GM19438 (cell line): ENCODE data around the gene YBEY.

Experiments
- ATAC-seq: cut with Tn5 transposase; IDR thresholded peaks from one replicate; pipeline ENCODE4 v1.9.1; 2021; ENCODE audit warnings: low read depth; ENCODE audit not compliant: unreplicated experiment

YBEY gene

DNA sequence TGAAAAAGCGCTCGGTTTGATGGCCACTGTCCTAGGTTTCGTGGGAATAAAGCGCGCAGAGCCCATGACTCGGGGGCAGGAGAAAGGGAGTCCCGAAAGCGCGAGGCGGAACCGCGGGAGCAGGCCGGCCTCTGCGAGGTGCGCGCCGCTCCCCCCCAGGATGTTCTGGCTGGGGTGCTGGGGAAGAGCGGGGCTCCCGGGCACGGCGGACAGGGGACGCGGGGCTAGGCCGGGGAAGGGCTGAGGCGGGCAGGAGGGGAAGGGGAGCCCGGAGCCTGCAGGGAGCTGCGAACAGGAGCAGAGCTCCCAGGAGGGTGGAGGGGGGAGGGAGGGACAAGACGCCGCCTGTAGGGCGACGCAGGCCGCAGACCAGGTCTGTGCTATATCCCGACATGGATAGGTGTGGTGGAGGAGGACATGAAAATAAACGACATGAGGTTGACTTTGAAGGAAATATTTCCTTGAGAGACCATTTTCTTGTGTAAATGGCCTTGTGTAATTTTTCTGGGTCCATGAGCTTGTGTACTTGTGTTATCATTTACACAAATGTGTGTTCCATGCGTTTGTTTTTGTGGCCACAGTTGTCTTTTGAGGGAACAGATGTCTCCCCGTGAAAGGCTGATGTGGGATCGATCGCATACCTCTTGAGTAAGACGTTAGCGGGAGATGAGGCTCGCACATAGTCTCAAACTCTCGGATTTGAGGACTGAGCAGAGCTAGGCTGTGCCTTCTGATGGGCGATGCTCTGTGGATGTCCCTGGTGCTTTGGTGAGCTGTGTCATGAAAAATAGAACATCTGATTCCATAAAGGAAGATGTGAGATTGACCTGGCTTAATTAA is 39.2 kb downstream of the YBEY start:
- ATAC-seq: no peak

DNA sequence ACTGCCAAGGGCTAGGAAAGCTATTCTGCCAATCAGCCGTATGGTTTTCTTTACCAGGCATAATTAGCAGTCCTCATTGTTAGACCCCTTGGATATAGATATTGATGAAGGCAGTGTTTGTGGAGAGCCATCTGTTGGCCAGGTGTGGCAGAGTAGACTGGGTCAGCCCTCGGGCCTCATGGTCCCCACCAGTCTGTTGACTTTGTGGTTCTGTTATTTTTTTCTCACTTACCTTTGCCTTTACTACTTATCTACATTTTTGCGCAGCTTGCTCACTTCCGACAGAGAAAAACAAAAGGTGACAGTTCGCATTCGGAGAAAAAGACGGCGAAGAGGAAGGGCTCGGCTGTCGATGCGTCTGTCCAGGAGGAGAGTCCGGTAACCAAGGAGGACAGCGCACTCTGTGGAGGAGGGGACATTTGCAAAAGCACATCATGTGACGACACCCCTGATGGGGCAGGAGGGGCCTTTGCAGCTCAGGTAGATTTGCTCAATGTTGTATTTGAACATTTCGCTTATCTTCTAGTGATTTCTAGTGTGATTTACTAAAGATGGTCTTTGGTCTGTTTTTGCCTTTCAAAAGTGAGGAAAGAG is 40.1 kb downstream of the YBEY start:
- ATAC-seq: no peak

DNA sequence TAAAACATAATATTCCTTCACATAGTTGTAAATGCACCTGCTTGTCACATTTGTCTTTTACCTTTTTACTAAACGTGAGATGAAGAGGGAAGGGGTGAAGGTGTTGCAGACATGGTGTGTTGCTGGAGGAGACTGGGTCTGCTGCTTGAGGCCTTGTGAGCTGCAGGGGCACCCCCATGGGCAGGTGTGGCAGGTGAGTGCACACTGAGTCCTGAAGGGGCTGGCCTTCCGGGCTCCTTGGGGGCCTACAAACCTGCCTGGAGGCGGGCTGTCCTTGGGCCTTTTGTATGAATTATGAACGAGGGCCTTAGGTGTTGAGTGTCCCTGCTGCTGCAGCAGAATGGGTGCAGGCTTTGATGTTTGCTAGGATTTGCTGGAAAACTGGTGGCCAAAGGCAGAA is 41.6 kb downstream of the YBEY start:
- no peak for ATAC-seq

DNA sequence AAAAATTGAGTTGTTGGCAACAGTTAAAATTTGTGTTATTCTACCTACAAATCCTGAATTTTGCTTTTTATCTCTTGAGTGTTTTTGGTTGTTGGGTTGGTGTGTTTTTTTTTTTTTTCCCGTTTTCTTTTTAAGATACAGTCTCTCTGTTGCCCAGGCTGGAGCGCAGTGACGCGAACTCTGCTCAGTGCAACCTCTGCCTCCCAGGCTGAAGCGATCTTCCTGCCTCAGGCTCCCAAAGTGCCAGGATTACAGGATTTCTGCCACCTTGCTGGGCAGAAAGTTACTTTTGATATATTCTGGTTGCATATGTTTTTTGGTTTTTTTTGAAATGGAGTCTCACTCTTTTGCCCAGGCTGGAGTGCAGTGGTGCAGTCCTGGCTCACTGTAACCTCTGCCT is 42.0 kb downstream of the YBEY start:
- no peak for ATAC-seq

DNA sequence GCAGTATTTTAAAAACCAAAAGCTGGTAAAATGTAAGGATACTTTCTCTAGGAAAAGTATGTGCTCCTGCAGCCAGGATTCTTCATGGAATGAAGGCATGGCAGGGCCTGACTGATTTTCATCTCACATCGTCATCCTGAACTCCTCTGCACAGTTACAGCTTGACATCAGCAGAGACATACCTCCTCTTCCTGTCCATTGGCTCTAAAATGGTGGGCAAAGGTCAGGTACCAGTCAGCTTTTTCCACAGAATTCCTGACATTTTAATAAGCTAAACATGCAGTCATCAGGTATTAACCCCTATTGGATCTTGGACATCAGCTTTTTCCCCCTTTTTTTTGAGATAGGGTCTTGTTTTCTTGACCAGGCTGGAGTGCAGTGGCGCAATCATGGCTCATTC is 43.7 kb downstream of the YBEY start:
- ATAC-seq: no peak

DNA sequence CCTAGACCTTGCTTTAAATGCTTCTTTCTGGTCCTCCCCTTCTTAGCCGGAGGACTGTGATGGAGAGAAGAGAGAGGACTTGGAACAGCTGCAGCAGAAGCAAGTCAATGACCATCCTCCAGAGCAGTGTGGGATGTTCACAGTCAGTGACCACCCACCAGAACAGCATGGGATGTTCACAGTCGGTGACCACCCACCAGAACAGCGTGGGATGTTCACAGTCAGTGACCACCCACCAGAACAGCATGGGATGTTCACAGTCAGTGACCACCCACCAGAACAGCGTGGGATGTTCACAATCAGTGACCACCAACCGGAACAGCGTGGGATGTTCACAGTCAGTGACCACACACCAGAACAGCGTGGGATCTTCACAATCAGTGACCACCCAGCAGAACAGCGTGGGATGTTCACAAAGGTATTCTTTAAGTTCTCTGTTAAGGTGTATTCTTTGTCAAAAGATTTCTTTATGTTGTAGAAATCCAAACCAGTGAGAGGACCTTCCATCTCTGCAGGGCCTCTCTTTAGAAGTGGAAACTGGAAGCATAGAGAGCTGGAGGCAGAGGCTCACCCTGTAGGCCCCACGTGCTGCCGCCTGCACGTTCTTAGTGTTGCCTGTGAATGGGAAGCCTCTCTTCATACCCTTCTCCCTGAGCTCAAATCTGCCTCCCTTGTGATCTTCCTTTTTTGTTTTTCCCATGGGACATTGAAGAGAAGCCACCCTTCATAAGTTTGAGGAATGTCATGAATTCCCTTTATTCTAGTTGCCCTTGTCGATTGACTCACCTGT is 48.4 kb downstream of the YBEY start:
- ATAC-seq: no peak

DNA sequence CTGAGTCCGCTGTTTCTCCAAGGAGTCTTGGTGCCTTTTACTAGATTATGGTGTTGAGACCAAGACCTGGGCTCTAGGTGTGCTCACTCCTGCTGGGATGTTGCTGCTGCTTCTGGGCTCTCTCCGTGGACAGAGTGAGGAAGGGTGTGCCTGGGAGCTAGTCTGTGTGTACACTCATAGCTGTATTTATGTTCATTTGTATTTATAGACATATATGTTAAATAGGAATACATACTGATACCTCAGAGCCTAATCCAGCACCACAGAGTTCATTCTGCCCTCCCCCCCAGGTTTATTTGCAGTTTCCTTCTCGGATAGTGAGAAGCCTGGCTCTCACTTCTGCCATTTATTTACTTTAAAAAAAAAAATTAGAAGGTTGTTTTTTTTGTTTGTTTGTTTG is 50.5 kb downstream of the YBEY start:
- no peak for ATAC-seq

DNA sequence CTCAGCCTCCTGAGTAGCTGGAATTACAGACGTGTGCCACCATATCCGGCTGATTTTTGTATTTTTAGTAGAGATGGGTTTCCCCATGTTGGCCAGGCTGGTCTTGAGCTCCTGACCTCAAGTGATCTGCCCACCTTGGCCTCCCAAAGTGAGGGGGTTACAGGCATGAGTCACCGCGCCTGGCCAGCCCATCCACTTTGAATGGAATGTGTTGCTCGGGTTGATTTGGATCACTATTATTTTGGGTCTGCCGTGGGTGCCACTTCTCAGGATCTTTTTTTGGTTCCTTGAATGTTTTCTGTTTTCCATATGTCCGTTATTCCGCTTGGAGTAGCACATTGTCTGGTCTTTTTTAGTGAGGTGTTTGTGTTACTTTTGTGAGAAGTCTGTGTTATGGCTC is 54.9 kb downstream of the YBEY start:
- no peak for ATAC-seq

DNA sequence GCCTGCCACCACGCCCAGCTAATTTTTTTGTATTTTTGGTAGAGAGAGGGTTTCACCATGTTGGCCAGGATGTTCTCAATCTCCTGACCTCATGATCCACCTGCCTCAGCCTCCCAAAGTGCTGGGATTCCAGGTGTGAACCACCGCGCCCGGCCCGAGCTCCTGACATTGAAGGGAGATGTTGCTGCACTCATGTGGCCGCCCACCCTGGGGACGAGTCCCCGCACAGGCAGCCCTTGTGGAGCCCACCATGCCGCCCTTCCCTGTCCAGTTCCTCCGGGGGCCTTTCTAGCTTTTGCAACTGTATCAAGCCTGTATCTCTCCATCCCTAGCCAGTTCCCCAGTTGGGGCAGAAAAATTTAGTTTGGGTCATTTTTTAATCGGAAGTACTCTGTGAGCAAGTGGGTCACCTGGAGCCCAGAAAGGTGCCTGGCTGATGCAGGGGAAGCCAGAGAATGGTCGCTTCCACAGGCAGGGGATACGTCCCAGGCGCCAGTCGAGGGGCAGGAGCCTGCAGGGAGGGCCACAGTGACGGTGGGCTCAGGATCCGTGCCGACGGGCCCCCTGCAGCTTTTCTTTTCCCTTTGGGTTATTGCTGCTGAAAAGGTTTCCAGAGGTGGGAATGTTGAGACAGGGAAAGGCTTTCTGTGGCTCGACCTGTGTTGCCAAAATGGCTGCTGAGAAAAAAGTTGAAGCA is 58.2 kb downstream of the YBEY start:
- ATAC-seq: no peak

DNA sequence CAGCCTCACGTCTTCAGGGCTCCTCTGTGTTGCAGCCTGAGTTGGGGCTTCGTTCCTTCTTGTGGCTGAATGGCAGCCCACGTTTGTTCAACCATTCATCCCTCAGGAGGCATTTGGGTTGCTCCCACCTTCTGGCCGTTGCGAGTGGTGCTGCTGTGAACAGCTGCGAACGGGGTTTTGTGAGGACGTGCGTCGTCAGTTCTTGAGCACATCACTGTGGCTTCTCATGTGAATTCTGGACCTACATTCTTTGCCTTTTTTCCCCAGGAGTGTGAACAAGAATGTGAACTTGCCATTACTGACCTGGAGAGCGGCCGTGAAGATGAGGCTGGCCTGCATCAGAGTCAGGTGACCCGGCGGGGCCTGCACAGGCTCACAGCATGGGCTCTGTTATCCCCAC is 59.7 kb downstream of the YBEY start:
- no peak for ATAC-seq

DNA sequence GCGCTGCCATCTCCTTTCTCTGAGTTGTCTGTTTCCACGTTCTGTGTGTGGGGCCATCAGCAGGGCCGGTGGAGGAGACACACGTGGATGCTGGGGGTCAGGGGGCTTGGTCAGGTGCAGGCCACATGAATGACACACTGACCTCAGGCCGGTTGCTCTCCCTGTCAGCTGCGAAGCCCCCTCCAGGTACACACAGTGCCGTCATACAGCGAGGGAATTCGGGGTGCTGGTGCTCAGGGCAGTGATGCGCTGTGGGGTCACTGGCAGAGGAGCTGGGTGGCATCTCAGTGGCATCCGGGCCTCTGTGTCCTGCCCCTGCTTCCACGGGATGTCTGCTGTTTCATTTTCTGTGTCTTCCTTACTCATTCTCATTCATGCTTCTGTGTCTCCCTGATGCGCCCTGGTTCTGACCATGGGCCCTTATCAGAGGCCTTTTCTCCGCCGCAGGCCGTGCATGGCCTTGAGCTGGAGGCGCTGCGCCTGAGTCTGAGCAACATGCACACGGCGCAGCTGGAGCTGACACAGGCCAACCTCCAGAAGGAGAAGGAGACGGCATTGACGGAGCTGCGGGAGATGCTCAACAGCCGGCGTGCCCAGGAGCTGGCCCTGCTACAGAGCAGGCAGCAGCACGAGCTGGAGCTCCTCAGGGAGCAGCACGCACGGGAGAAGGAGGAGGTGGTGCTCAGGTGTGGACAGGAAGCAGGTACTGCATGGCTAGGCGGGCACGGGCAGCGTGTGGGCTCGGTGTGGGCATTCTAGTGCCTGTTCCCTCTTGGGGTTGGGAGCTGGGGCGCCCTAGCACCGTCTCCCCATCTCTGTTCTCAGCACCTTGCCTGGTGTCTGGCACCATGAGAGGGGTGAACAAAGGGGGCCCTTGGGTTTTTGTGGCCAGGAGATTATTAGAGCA is 60.4 kb downstream of the YBEY start:
- no peak for ATAC-seq

DNA sequence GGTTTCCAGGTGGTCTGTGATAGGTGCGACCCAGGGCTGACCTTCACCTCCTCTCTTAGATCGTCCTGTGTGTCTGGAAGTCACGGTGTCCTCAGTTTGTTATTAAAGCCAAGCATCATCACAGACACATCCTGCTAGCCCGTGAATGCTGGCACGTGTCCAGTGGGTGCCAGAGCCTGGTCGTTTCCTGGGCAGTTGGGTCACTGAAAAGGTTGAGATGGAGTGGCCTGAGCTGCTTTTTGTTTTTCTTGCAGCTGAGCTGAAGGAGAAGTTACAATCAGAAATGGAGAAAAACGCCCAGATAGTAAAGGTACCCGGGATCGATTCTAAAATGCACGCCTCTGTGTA is 61.0 kb downstream of the YBEY start:
- no peak for ATAC-seq
